NOMO-1 treated with dmso at 0.1 percent for 144 hours (cell line): ENCODE measurements around the gene YY2.
"Not testable (repeated sequence)": the region's sequence is repeated elsewhere in the genome, so short reads cannot be mapped to it uniquely, and the experiment has no call there.

Experiments used
- DNase-seq: peaks from one replicate; lab custom pipeline; 2025; ENCODE audit not compliant: unreplicated experiment; lab: John Stamatoyannopoulos, UW

YY2 gene

GRCh38 chrX:21855937-21856415 is at the start of gene YY2:
YY2 (plus strand) TSS chrX:21855987; CDS start chrX:21856485, 498 bp downstream.
- no peak for DNase-seq

GRCh38 chrX:21806691-21807090 is 49.1 kb upstream of the YY2 start:
- DNase-seq, result no peak

GRCh38 chrX:21811832-21812231 is 44.0 kb upstream of the YY2 start:
- DNase-seq, result no peak

- DNase-seq, result no peak
Measured at GRCh38 chrX:21812628-21813027, 43.2 kb upstream of the YY2 start.

GRCh38 chrX:21813612-21814368 is 42.0 kb upstream of the YY2 start:
- no peak for DNase-seq

GRCh38 chrX:21816136-21816535 is 39.7 kb upstream of the YY2 start:
- DNase-seq, result no peak

GRCh38 chrX:21820170-21820569 is 35.6 kb upstream of the YY2 start:
- DNase-seq, result not testable (repeated sequence)

- DNase-seq, result no peak
Measured at GRCh38 chrX:21821875-21822274, 33.9 kb upstream of the YY2 start.

- no peak for DNase-seq
Measured at GRCh38 chrX:21831496-21831895, 24.3 kb upstream of the YY2 start.

- no peak for DNase-seq
Measured at GRCh38 chrX:21837056-21837455, 18.7 kb upstream of the YY2 start.

GRCh38 chrX:21838937-21839333 is 16.9 kb upstream of the YY2 start:
- no peak for DNase-seq

GRCh38 chrX:21839334-21840192 is 16.2 kb upstream of the YY2 start, which contains the start of gene MBTPS2:
MBTPS2 (plus strand) TSS chrX:21839617; CDS start chrX:21839735, 118 bp downstream.
- peak; percentile 53 for DNase-seq

- DNase-seq, result no peak
Measured at GRCh38 chrX:21840193-21840545, 15.6 kb upstream of the YY2 start.

- DNase-seq, result no peak
Measured at GRCh38 chrX:21843179-21843578, 12.6 kb upstream of the YY2 start.

GRCh38 chrX:21845096-21845495 is 10.7 kb upstream of the YY2 start:
- no peak for DNase-seq

GRCh38 chrX:21847342-21847741 is 8.4 kb upstream of the YY2 start:
- DNase-seq, result no peak

- no peak for DNase-seq
Measured at GRCh38 chrX:21853578-21853977, 2.2 kb upstream of the YY2 start.

GRCh38 chrX:21856504-21856903 is 717 bp downstream of the YY2 start:
- no peak for DNase-seq

- no peak for DNase-seq
Measured at GRCh38 chrX:21863241-21863640, 7.5 kb downstream of the YY2 start.

- DNase-seq, result no peak
Measured at GRCh38 chrX:21865436-21865835, 9.6 kb downstream of the YY2 start.

GRCh38 chrX:21870494-21870893 is 14.7 kb downstream of the YY2 start:
- no peak for DNase-seq
